ENCODE data around the gene TFF3. TPM values are rescaled to one million over a fixed set of nuclear protein-coding genes. Genes with fewer than 3 reads are reported as not detected.

TFF3 gene
- total and polyA plus RNA-seq, 2 donors from 2014 or later, result 10.0 to 22.4 TPM

GRCh38 chr21:42303443-42303842 lies 11.8 kb downstream of the TFF3 start:
- TF ChIP-seq, protein P1, sequence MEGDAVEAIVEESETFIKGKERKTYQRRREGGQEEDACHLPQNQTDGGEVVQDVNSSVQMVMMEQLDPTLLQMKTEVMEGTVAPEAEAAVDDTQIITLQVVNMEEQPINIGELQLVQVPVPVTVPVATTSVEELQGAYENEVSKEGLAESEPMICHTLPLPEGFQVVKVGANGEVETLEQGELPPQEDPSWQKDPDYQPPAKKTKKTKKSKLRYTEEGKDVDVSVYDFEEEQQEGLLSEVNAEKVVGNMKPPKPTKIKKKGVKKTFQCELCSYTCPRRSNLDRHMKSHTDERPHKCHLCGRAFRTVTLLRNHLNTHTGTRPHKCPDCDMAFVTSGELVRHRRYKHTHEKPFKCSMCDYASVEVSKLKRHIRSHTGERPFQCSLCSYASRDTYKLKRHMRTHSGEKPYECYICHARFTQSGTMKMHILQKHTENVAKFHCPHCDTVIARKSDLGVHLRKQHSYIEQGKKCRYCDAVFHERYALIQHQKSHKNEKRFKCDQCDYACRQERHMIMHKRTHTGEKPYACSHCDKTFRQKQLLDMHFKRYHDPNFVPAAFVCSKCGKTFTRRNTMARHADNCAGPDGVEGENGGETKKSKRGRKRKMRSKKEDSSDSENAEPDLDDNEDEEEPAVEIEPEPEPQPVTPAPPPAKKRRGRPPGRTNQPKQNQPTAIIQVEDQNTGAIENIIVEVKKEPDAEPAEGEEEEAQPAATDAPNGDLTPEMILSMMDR (IDR thresholded peaks at IDR 0.05; ENCODE audit: borderline replicate concordance, extremely low read depth, insufficient read depth), result no peak
- H3K4me1 ChIP-seq (ENCODE audit: control insufficient read depth in 2 of 3, insufficient read depth in 2 of 3, low read depth in 1 of 3, low read length in 3 of 3), result no peaks in the 10 kb centered on the region
- no peaks in the 10 kb centered on the region for H3K27me3 ChIP-seq (ENCODE audit: control insufficient read depth, insufficient read depth, low read length)
- H3K36me3 ChIP-seq (ENCODE audit: control insufficient read depth in 2 of 3, insufficient read depth in 3 of 3, low read length in 3 of 3), result no peaks in the 10 kb centered on the region
- H3K9ac ChIP-seq (ENCODE audit: low read length in 3 of 3), result no peak overlapping the region
- intact Hi-C loops (cut with DNase I), result no loop called here
- H3K9me3 ChIP-seq (ENCODE audit: control insufficient read depth in 2 of 3, insufficient read depth in 1 of 3, low read length in 3 of 3), result no peaks in the 10 kb centered on the region
- H3K4me3 ChIP-seq (ENCODE audit: low read length in 3 of 3), result no peak overlapping the region
- H3K27ac ChIP-seq (ENCODE audit: low read depth in 2 of 2, low read length in 2 of 2), result no peak overlapping the region
- FAIRE-seq (no peak), DNase-seq (no peak)

- no peak for FAIRE-seq
- H3K4me1 ChIP-seq (ENCODE audit: control insufficient read depth in 2 of 3, insufficient read depth in 2 of 3, low read depth in 1 of 3, low read length in 3 of 3), result no peaks in the 10 kb centered on the region
- H3K4me3 ChIP-seq (ENCODE audit: low read length in 3 of 3), result no peak overlapping the region
- H3K36me3 ChIP-seq (ENCODE audit: control insufficient read depth in 2 of 3, insufficient read depth in 3 of 3, low read length in 3 of 3), result no peaks in the 10 kb centered on the region
- H3K27me3 ChIP-seq (ENCODE audit: control insufficient read depth, insufficient read depth, low read length), result no peaks in the 10 kb centered on the region
- peak in 1 of 5 donors; percentile 26 for DNase-seq
- no peaks in the 10 kb centered on the region for H3K9me3 ChIP-seq (ENCODE audit: control insufficient read depth in 2 of 3, insufficient read depth in 1 of 3, low read length in 3 of 3)
- peak overlapping the region in 1 of 2 donors; percentile 16 for H3K27ac ChIP-seq (ENCODE audit: low read depth in 2 of 2, low read length in 2 of 2)
- no peak overlapping the region for H3K9ac ChIP-seq (ENCODE audit: low read length in 3 of 3)
- TF ChIP-seq, protein P1 (IDR thresholded peaks at IDR 0.05; ENCODE audit: borderline replicate concordance, extremely low read depth, insufficient read depth), result no peak
- intact Hi-C loops (cut with DNase I), result no loop called here
Observed at GRCh38 chr21:42302794-42303193, 12.4 kb downstream of the TFF3 start.

DNA sequence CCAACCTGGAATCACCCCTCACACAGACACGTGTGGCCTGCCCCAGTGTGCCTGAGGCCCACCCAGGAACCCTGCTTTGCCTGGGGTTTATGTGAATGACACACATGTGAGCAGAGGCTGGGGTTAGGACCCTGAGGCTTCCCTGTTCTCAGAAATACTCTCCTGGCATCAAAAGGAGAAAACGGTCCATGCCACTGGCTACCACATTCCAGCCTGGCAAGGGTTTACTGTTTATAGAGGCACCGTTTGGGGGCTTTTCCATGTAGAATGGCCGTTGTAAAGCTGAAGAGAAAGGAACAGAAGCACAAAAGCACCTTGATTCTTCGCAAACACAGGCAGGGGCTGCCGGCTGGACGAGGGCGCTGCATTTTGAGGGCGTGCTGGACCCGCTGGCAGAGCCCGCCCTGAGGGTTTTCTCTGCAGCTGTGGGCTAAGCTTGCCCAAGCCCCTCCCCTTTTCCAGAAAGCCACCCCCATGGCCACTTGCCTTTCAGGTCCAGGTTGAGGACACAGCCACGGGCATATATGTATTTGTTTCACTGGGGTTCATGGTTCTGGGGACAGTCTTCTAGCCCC lies 13.0 kb downstream of the TFF3 start:
- DNase-seq (peak in 4 of 5 donors; percentile 33 to 45 (median 35)), FAIRE-seq (no peak)
- TF ChIP-seq, protein P1 (IDR thresholded peaks at IDR 0.05; ENCODE audit: borderline replicate concordance, extremely low read depth, insufficient read depth), result no peak
- Histone ChIP-seq H3K27ac (ENCODE audit: low read depth in 2 of 2, low read length in 2 of 2) (peak overlapping the region; percentile 16 to 76), H3K4me1 (ENCODE audit: control insufficient read depth in 2 of 3, insufficient read depth in 2 of 3, low read depth in 1 of 3, low read length in 3 of 3) (no peaks in the 10 kb centered on the region), H3K36me3 (ENCODE audit: control insufficient read depth in 2 of 3, insufficient read depth in 3 of 3, low read length in 3 of 3) (no peaks in the 10 kb centered on the region), H3K9ac (ENCODE audit: low read length in 3 of 3) (no peak overlapping the region), H3K4me3 (ENCODE audit: low read length in 3 of 3) (no peak overlapping the region), H3K27me3 (ENCODE audit: control insufficient read depth, insufficient read depth, low read length) (no peaks in the 10 kb centered on the region), H3K9me3 (ENCODE audit: control insufficient read depth in 2 of 3, insufficient read depth in 1 of 3, low read length in 3 of 3) (no peaks in the 10 kb centered on the region)
- intact Hi-C loops (cut with DNase I), result no loop called here

Data from kidney (tissue), 14 donors.